GM12878 (cell line): Measurements from ENCODE around the gene HOXD13.

Source experiments
- CREM ChIP-seq: IDR thresholded peaks from 2 replicates; pipeline ENCODE4 v1.6.1; 2014; ENCODE audit warnings: antibody characterized with exemption, low read depth
- EP300 ChIP-seq, 2 experiments: fragments of 150-350 bp in 1 of 2; IDR thresholded peaks; 2 replicates each; pipeline ENCODE4 v1.6.1; 2011 to 2012; ENCODE audit warnings: low read depth in 2 of 2, low read length in 2 of 2, borderline replicate concordance in 1 of 2, improper control_type of control experiment in 1 of 2, inconsistent platforms in 1 of 2; ENCODE audit not compliant: control insufficient read depth in 1 of 2

DNA sequence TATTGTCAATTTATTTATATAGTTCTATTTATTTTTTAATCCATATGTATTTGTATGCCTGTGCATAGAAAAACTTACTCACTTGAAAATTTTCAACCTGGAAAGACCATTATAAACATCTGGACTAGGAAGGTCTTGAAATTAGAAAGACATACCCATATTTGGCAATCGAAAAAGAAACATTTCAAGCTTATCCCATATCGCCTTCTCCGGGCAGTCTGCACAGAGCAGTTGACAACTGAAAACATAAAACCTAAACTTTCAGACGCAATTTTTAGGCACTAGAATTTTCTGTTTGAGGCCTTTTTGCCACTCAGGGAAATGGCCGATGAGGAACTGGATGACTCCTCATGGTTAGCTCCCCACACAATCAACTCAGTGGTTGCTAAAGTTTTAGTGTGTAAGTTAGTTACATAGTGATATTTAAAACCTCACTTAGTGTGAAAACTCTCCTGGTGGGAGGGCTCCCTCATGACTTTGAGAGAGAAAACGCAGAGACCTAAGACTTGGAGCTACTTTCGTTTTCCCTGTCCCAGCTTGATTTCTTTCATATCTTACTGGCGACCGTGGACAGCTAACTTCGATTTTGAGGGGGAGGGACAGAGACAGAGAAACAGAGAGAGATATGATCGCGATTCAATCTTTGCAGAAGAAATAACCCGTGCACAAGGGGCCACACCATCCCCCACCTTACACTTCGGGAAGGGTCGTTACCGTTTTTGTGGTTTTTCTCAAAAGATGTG, 3.9 kb downstream of the HOXD13 start:
- TF ChIP-seq EP300 (IDR thresholded peaks at IDR 0.05; ENCODE audit: borderline replicate concordance in 1 of 2, control insufficient read depth in 1 of 2, low read depth in 2 of 2, low read length in 2 of 2) (no peak), CREM (no peak)
